Keratinocyte (primary cell): ENCODE results near the gene BCO2.

ENCODE experiments used
- CTCF ChIP-seq, 3 experiments: IDR thresholded peaks in 1 of 3; conservative IDR thresholded peaks in 1 of 3; optimal IDR thresholded peaks in 1 of 3; 2 replicates in 2 of 3; 3 replicates in 1 of 3; pipeline versions ENCODE3 to v1.5.1; 2011; ENCODE audit warnings: low read length in 3 of 3, mild to moderate bottlenecking in 3 of 3, moderate library complexity in 2 of 3, control low read depth in 1 of 3, inconsistent platforms in 1 of 3; ENCODE audit not compliant: insufficient read depth in 2 of 3; ENCODE audit errors: extremely low read depth in 1 of 3
- EZH2 ChIP-seq: IDR thresholded peaks from one replicate; pipeline ENCODE4 v1.6.1; 2012; ENCODE audit warnings: inconsistent platforms, mild to moderate bottlenecking, low read length, moderate library complexity

- TF ChIP-seq CTCF (optimal IDR thresholded peaks at IDR 0.05 in 1 of 3, IDR thresholded peaks at IDR 0.05 in 1 of 3, conservative IDR thresholded peaks at IDR 0.05 in 1 of 3; ENCODE audit: extremely low read depth in 1 of 3, insufficient read depth in 2 of 3, low read length in 3 of 3) (no peak), EZH2 (no peak)
These were observed 42.6 kb upstream of the BCO2 start for GRCh38 chr11:112132737-112133136.
